ENCODE results near the gene SLC6A6.

DNA sequence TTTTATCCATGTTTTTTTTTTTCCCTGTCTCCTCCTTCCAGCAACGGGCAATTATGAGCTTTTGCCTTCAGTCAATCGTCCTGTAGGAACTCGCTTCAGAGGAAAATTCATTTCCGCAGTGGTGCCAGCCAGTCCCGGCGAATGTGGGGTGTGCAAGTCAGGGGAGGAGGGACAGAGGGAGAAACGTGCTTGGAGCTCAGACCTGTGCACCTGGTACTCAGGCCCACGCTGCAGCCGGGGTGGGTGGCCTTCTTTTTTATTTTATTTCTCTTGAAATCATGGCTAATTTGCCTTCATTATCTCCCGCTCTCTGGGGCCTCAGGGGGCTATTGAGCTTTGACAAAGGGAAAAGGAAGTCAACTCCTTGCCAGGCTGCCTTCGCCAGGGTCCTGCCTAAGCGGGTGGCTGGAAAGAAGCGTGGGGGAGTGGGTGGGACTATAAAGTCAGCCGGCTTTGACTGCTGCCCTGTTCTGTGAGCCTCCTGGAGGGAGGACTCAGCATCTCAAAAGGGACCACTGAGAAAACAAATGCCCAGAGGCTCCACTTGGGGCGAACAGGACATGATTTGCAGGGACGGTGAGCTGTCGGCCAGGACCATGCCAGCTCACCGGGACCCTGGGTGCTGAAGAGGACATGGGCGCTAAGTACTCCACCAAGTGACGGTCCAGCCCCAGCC lies 132.2 kb downstream of the SLC6A6 start:
- TF ChIP-seq, protein P1, sequence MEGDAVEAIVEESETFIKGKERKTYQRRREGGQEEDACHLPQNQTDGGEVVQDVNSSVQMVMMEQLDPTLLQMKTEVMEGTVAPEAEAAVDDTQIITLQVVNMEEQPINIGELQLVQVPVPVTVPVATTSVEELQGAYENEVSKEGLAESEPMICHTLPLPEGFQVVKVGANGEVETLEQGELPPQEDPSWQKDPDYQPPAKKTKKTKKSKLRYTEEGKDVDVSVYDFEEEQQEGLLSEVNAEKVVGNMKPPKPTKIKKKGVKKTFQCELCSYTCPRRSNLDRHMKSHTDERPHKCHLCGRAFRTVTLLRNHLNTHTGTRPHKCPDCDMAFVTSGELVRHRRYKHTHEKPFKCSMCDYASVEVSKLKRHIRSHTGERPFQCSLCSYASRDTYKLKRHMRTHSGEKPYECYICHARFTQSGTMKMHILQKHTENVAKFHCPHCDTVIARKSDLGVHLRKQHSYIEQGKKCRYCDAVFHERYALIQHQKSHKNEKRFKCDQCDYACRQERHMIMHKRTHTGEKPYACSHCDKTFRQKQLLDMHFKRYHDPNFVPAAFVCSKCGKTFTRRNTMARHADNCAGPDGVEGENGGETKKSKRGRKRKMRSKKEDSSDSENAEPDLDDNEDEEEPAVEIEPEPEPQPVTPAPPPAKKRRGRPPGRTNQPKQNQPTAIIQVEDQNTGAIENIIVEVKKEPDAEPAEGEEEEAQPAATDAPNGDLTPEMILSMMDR (IDR thresholded peaks at IDR 0.05; ENCODE audit: borderline replicate concordance, extremely low read depth, low read length, poor library complexity, severe bottlenecking), result no peak
- no peak for TF ChIP-seq EZH2 (IDR thresholded peaks at IDR 0.05; ENCODE audit: borderline replicate concordance, low read depth, low read length, severe bottlenecking)
